Activated CD4-positive, CD25-positive, alpha-beta regulatory T cell treated with anti-CD3 and anti-CD28 coated beads, Interleukin-2, amount 50 U/mL, for 16 hours (primary cell): Measurements from ENCODE around the gene SUPT4H1.

ENCODE experiments used
- DNase-seq: peaks from one replicate; pipeline ENCODE4 v3.0.0-alpha.2; 2020; ENCODE audit warnings: low read depth, low spot score

The SUPT4H1 gene

GRCh38 chr17:58329810-58330537 is 22.0 kb downstream of the SUPT4H1 start:
- DNase-seq, result no peak

- no peak for DNase-seq
Observed at GRCh38 chr17:58329035-58329809, 22.8 kb downstream of the SUPT4H1 start.

- no peak for DNase-seq
Observed at GRCh38 chr17:58328195-58329034, 23.6 kb downstream of the SUPT4H1 start, which contains the start of gene TSPOAP1. Gene TSPOAP1 (minus strand): TSS chr17:58328795. CDS start chr17:58327920, 875 bp downstream.

GRCh38 chr17:58327363-58328194 is 24.4 kb downstream of the SUPT4H1 start:
- DNase-seq, result no peak

- DNase-seq, result no peak
Observed at GRCh38 chr17:58326609-58327362, 25.2 kb downstream of the SUPT4H1 start.

- no peak for DNase-seq
Observed at GRCh38 chr17:58325976-58326468, 26.0 kb downstream of the SUPT4H1 start.

- DNase-seq, result no peak
Observed at GRCh38 chr17:58325289-58325726, 26.7 kb downstream of the SUPT4H1 start.

- no peak for DNase-seq
Observed at GRCh38 chr17:58324409-58325288, 27.4 kb downstream of the SUPT4H1 start.

- no peak for DNase-seq
Observed at GRCh38 chr17:58324056-58324408, 28.0 kb downstream of the SUPT4H1 start.

GRCh38 chr17:58323366-58324055 is 28.5 kb downstream of the SUPT4H1 start:
- no peak for DNase-seq

- DNase-seq, result no peak
Observed at GRCh38 chr17:58322581-58323185, 29.3 kb downstream of the SUPT4H1 start.

- DNase-seq, result no peak
Observed at GRCh38 chr17:58321571-58322525, 30.2 kb downstream of the SUPT4H1 start.

- no peak for DNase-seq
Observed at GRCh38 chr17:58320570-58321323, 31.3 kb downstream of the SUPT4H1 start.

- DNase-seq, result no peak
Observed at GRCh38 chr17:58320163-58320558, 31.8 kb downstream of the SUPT4H1 start.

GRCh38 chr17:58319173-58320162 is 32.5 kb downstream of the SUPT4H1 start:
- no peak for DNase-seq
